Skeletal muscle satellite cell (primary cell): ENCODE data around the gene ALK.

Experiments
- H3K27me3 ChIP-seq: 2 replicates; pipeline ENCODE4 v1.7.0; 2013; ENCODE audit warnings: low read length; ENCODE audit not compliant: control insufficient read depth, insufficient read depth
- H3K36me3 ChIP-seq: 2 replicates; pipeline ENCODE4 v1.7.0; 2013; ENCODE audit warnings: mild to moderate bottlenecking, control low read depth, low read length; ENCODE audit not compliant: insufficient read depth
- H3K4me1 ChIP-seq: 2 replicates; pipeline ENCODE4 v1.7.0; 2013; ENCODE audit warnings: low read length; ENCODE audit not compliant: control insufficient read depth, insufficient read depth
- H3K4me2 ChIP-seq: 2 replicates; pipeline ENCODE4 v1.7.0; 2013; ENCODE audit warnings: mild to moderate bottlenecking, low read length
- H3K4me3 ChIP-seq: 2 replicates; pipeline ENCODE4 v1.7.0; 2013; ENCODE audit warnings: low read length
- H3K9ac ChIP-seq: 2 replicates; pipeline ENCODE4 v1.7.0; 2013; ENCODE audit warnings: mild to moderate bottlenecking, low read depth, low read length, moderate library complexity
- H3K9me3 ChIP-seq: replicated peaks from 2 replicates; pipeline ENCODE4 v1.7.0; 2013; ENCODE audit warnings: mild to moderate bottlenecking, control low read depth, low read length

The ALK gene

GRCh38 chr2:29443151-29443550 is 478.2 kb downstream of the ALK start:
- Histone ChIP-seq H3K36me3 (no peaks in the 10 kb centered on the region), H3K9me3 (no peaks in the 10 kb centered on the region), H3K4me1 (no peaks in the 10 kb centered on the region), H3K4me3 (no peak overlapping the region), H3K4me2 (no peak overlapping the region), H3K9ac (no peak overlapping the region), H3K27me3 (no peaks in the 10 kb centered on the region)

GRCh38 chr2:29440921-29441623 is 480.3 kb downstream of the ALK start:
- Histone ChIP-seq H3K36me3 (no peaks in the 10 kb centered on the region), H3K9ac (no peak overlapping the region), H3K4me2 (no peak overlapping the region), H3K27me3 (no peaks in the 10 kb centered on the region), H3K4me3 (no peak overlapping the region), H3K9me3 (no peaks in the 10 kb centered on the region), H3K4me1 (no peaks in the 10 kb centered on the region)

- Histone ChIP-seq H3K9ac (no peak overlapping the region), H3K27me3 (no peaks in the 10 kb centered on the region), H3K4me3 (no peak overlapping the region), H3K36me3 (no peaks in the 10 kb centered on the region), H3K4me2 (no peak overlapping the region), H3K9me3 (no peaks in the 10 kb centered on the region), H3K4me1 (no peaks in the 10 kb centered on the region)
Measured at GRCh38 chr2:29433920-29434319, 487.5 kb downstream of the ALK start.

- no peaks in the 10 kb centered on the region for H3K27me3 ChIP-seq
- H3K9ac ChIP-seq, result no peak overlapping the region
- no peaks in the 10 kb centered on the region for H3K4me1 ChIP-seq
- no peaks in the 10 kb centered on the region for H3K9me3 ChIP-seq
- H3K4me2 ChIP-seq, result no peak overlapping the region
- H3K4me3 ChIP-seq, result no peak overlapping the region
- H3K36me3 ChIP-seq, result no peaks in the 10 kb centered on the region
Measured at GRCh38 chr2:29433128-29433527, 488.3 kb downstream of the ALK start.

- no peaks in the 10 kb centered on the region for H3K9me3 ChIP-seq
- no peak overlapping the region for H3K4me2 ChIP-seq
- no peak overlapping the region for H3K9ac ChIP-seq
- no peaks in the 10 kb centered on the region for H3K4me1 ChIP-seq
- no peaks in the 10 kb centered on the region for H3K36me3 ChIP-seq
- H3K4me3 ChIP-seq, result no peak overlapping the region
- no peaks in the 10 kb centered on the region for H3K27me3 ChIP-seq
Measured at GRCh38 chr2:29431485-29431884, 489.9 kb downstream of the ALK start.

GRCh38 chr2:29430382-29431112 is 490.8 kb downstream of the ALK start:
- no peaks in the 10 kb centered on the region for H3K36me3 ChIP-seq
- H3K4me2 ChIP-seq, result no peak overlapping the region
- H3K4me3 ChIP-seq, result no peak overlapping the region
- H3K27me3 ChIP-seq, result no peaks in the 10 kb centered on the region
- no peaks in the 10 kb centered on the region for H3K9me3 ChIP-seq
- H3K9ac ChIP-seq, result no peak overlapping the region
- no peaks in the 10 kb centered on the region for H3K4me1 ChIP-seq

- Histone ChIP-seq H3K9me3 (no peaks in the 10 kb centered on the region), H3K9ac (no peak overlapping the region), H3K4me3 (no peak overlapping the region), H3K27me3 (no peaks in the 10 kb centered on the region), H3K36me3 (no peaks in the 10 kb centered on the region), H3K4me1 (peaks cover 3% of the 10 kb centered on the region), H3K4me2 (no peak overlapping the region)
Measured at GRCh38 chr2:29426354-29426753, 495.0 kb downstream of the ALK start.

GRCh38 chr2:29425866-29426265 is 495.5 kb downstream of the ALK start:
- Histone ChIP-seq H3K27me3 (no peaks in the 10 kb centered on the region), H3K4me1 (peaks cover 8% of the 10 kb centered on the region), H3K9ac (no peak overlapping the region), H3K36me3 (no peaks in the 10 kb centered on the region), H3K4me3 (no peak overlapping the region), H3K4me2 (no peak overlapping the region), H3K9me3 (no peaks in the 10 kb centered on the region)

GRCh38 chr2:29423061-29423666 is 498.2 kb downstream of the ALK start:
- H3K9me3 ChIP-seq, result no peaks in the 10 kb centered on the region
- no peaks in the 10 kb centered on the region for H3K27me3 ChIP-seq
- H3K36me3 ChIP-seq, result no peaks in the 10 kb centered on the region
- no peak overlapping the region for H3K9ac ChIP-seq
- H3K4me1 ChIP-seq, result peaks cover 10% of the 10 kb centered on the region
- H3K4me3 ChIP-seq, result no peak overlapping the region
- no peak overlapping the region for H3K4me2 ChIP-seq

- Histone ChIP-seq H3K4me2 (peak overlapping the region; percentile 10), H3K9me3 (no peaks in the 10 kb centered on the region), H3K9ac (no peak overlapping the region), H3K27me3 (no peaks in the 10 kb centered on the region), H3K36me3 (no peaks in the 10 kb centered on the region), H3K4me1 (peaks cover 10% of the 10 kb centered on the region), H3K4me3 (no peak overlapping the region)
Measured at GRCh38 chr2:29420999-29421782, 500.2 kb downstream of the ALK start.

- Histone ChIP-seq H3K9me3 (no peaks in the 10 kb centered on the region), H3K36me3 (no peaks in the 10 kb centered on the region), H3K27me3 (no peaks in the 10 kb centered on the region), H3K4me2 (no peak overlapping the region), H3K4me3 (no peak overlapping the region), H3K9ac (no peak overlapping the region), H3K4me1 (peaks cover 10% of the 10 kb centered on the region)
Measured at GRCh38 chr2:29420464-29420863, 500.9 kb downstream of the ALK start.
